WTC11 (cell line): ENCODE data around the gene RNF224. TPM values are rescaled to one million over a fixed set of nuclear protein-coding genes. Genes with fewer than 3 reads are reported as not detected.

Source experiments
- ATAC-seq: fragments of 200-7000 bp; cut with Tn5 transposase; 2 replicates; pipeline ENCODE4 v1.10.0; 2021; ENCODE audit warnings: mild to moderate bottlenecking, moderate library complexity
- CTCF ChIA-PET: fragments of 300-600 bp; sonication (Branson Sonifier 250); formaldehyde crosslinking; loops from one replicate; lab custom pipeline; 2021; ENCODE audit warnings: antibody characterized with exemption; lab: Charles Lee
- POLR2A ChIA-PET: fragments of 350-600 bp; sonication (Branson Sonifier 250); formaldehyde crosslinking; loops from one replicate; lab custom pipeline; 2021; ENCODE audit warnings: antibody characterized with exemption; lab: Charles Lee
- DNase-seq: peaks from one replicate; pipeline ENCODE4 v3.0.0; 2021; ENCODE audit warnings: low spot score
- H3K27ac Mint-ChIP-seq: 2 replicates; pipeline ENCODE4 v1.8.0; 2021; ENCODE audit warnings: mixed read lengths
- H3K27me3 Mint-ChIP-seq: 2 replicates; pipeline ENCODE4 v1.8.0; 2021; ENCODE audit warnings: low read depth, mild to moderate bottlenecking, moderate library complexity, mixed read lengths
- H3K36me3 Mint-ChIP-seq: 2 replicates; pipeline ENCODE4 v1.8.0; 2021; ENCODE audit warnings: mixed read lengths
- H3K4me1 Mint-ChIP-seq: 2 replicates; pipeline ENCODE4 v1.8.0; 2022; ENCODE audit warnings: mixed read lengths
- H3K4me3 Mint-ChIP-seq: 2 replicates; pipeline ENCODE4 v1.8.0; 2021; ENCODE audit warnings: mild to moderate bottlenecking, moderate library complexity, mixed read lengths
- H3K9me3 Mint-ChIP-seq: 2 replicates; pipeline ENCODE4 v1.8.0; 2021; ENCODE audit warnings: mixed read lengths
- GABPB1 ChIP-seq: sonication (generic); formaldehyde crosslinking; IDR thresholded peaks from 2 replicates; pipeline ENCODE4 v1.8.1; 2023; ENCODE audit warnings: mild to moderate bottlenecking, missing genetic modification reagents
- GRHL2 ChIP-seq: fragments of 250-450 bp; sonication (Bioruptor Pico); IDR thresholded peaks from 2 replicates; pipeline ENCODE4 v1.8.0; 2022; ENCODE audit warnings: mild to moderate bottlenecking, moderate library complexity; ENCODE audit not compliant: insufficient replicate concordance, severe bottlenecking
- GTF2I ChIP-seq: fragments of 250-450 bp; sonication (Bioruptor Pico); conservative IDR thresholded peaks from 2 replicates; pipeline ENCODE4 v1.4.0; 2021; ENCODE audit warnings: mild to moderate bottlenecking
- JUN ChIP-seq: sonication (generic); formaldehyde crosslinking; IDR thresholded peaks from 2 replicates; pipeline ENCODE4 v1.8.0; 2023; ENCODE audit warnings: mild to moderate bottlenecking, missing genetic modification reagents
- MYBL2 ChIP-seq: sonication (generic); formaldehyde crosslinking; IDR thresholded peaks from 2 replicates; pipeline ENCODE4 v1.8.1; 2023; ENCODE audit warnings: mild to moderate bottlenecking, moderate library complexity, missing genetic modification reagents
- NR2C2 ChIP-seq: sonication (generic); formaldehyde crosslinking; IDR thresholded peaks from 2 replicates; pipeline ENCODE4 v1.8.0; 2022; ENCODE audit warnings: mild to moderate bottlenecking, missing genetic modification reagents
- NR3C1 ChIP-seq: sonication (generic); formaldehyde crosslinking; conservative IDR thresholded peaks from 2 replicates; pipeline ENCODE4 v1.8.1; 2023; ENCODE audit warnings: low read depth, mild to moderate bottlenecking, missing genetic modification reagents
- OVOL2 ChIP-seq: fragments of 250-450 bp; sonication (Bioruptor Pico); IDR thresholded peaks from 2 replicates; pipeline ENCODE4 v1.9.0; 2021; ENCODE audit warnings: mild to moderate bottlenecking, borderline replicate concordance
- SP1 ChIP-seq: sonication (generic); formaldehyde crosslinking; conservative IDR thresholded peaks from 2 replicates; pipeline ENCODE4 v1.8.1; 2022; ENCODE audit warnings: missing genetic modification reagents
- TCF7 ChIP-seq: sonication (generic); formaldehyde crosslinking; IDR thresholded peaks from 2 replicates; pipeline ENCODE4 v1.8.0; 2022; ENCODE audit warnings: mild to moderate bottlenecking, low read depth, missing genetic modification reagents, moderate library complexity
- TEAD1 ChIP-seq: sonication (generic); formaldehyde crosslinking; IDR thresholded peaks from 2 replicates; pipeline ENCODE4 v1.8.0; 2022; ENCODE audit warnings: mild to moderate bottlenecking, missing genetic modification reagents
- ZNF219 ChIP-seq: sonication (generic); formaldehyde crosslinking; IDR thresholded peaks from 2 replicates; pipeline ENCODE4 v1.8.0; 2023; ENCODE audit warnings: missing genetic modification reagents, mild to moderate bottlenecking, borderline replicate concordance
- ZNF232 ChIP-seq: sonication (generic); formaldehyde crosslinking; IDR thresholded peaks from 2 replicates; pipeline ENCODE4 v1.8.0; 2022; ENCODE audit warnings: mild to moderate bottlenecking, missing genetic modification reagents
- ZNF317 ChIP-seq: sonication (generic); formaldehyde crosslinking; IDR thresholded peaks from 2 replicates; pipeline ENCODE4 v1.8.1; 2023; ENCODE audit warnings: low read depth, mild to moderate bottlenecking, moderate library complexity, missing genetic modification reagents, borderline replicate concordance
- total RNA-seq: library from RNA; stranded (reverse); gene quantifications from 3 replicates; pipeline ENCODE4 v1.2.3, GENCODE V29; 2021
- TF ChIP-seq, protein P1 (sequence below): sonication (generic); formaldehyde crosslinking; IDR thresholded peaks from 2 replicates; pipeline ENCODE4 v1.8.0; 2023; ENCODE audit warnings: missing genetic modification reagents, mild to moderate bottlenecking, borderline replicate concordance
- TF ChIP-seq, protein P2 (sequence below): sonication (generic); formaldehyde crosslinking; IDR thresholded peaks from 2 replicates; pipeline ENCODE4 v1.8.1; 2023; ENCODE audit warnings: mild to moderate bottlenecking, missing genetic modification reagents
- TF ChIP-seq, protein P3 (sequence below): sonication (generic); formaldehyde crosslinking; IDR thresholded peaks from 2 replicates; pipeline ENCODE4 v1.8.1; 2023; ENCODE audit warnings: mild to moderate bottlenecking, missing genetic modification reagents, moderate library complexity
- TF ChIP-seq, protein P4 (sequence below): sonication (generic); formaldehyde crosslinking; IDR thresholded peaks from 2 replicates; pipeline ENCODE4 v1.8.0; 2022; ENCODE audit warnings: mild to moderate bottlenecking, missing genetic modification reagents
- TF ChIP-seq, protein P5 (sequence below): fragments of 250-450 bp; sonication (Bioruptor Pico); conservative IDR thresholded peaks from 2 replicates; pipeline ENCODE4 v1.9.0; 2021; ENCODE audit warnings: mild to moderate bottlenecking
- TF ChIP-seq, protein P6 (sequence below): sonication (generic); formaldehyde crosslinking; IDR thresholded peaks from 2 replicates; pipeline ENCODE4 v1.8.0; 2022; ENCODE audit warnings: mild to moderate bottlenecking, missing genetic modification reagents
- TF ChIP-seq, protein P7 (sequence below): sonication (generic); formaldehyde crosslinking; conservative IDR thresholded peaks from 2 replicates; pipeline ENCODE4 v1.8.1; 2023; ENCODE audit warnings: mild to moderate bottlenecking, low read depth, missing genetic modification reagents, moderate library complexity

Gene RNF224
- total RNA-seq, 1 experiment from 2014 or later: 0.59 TPM

DNA sequence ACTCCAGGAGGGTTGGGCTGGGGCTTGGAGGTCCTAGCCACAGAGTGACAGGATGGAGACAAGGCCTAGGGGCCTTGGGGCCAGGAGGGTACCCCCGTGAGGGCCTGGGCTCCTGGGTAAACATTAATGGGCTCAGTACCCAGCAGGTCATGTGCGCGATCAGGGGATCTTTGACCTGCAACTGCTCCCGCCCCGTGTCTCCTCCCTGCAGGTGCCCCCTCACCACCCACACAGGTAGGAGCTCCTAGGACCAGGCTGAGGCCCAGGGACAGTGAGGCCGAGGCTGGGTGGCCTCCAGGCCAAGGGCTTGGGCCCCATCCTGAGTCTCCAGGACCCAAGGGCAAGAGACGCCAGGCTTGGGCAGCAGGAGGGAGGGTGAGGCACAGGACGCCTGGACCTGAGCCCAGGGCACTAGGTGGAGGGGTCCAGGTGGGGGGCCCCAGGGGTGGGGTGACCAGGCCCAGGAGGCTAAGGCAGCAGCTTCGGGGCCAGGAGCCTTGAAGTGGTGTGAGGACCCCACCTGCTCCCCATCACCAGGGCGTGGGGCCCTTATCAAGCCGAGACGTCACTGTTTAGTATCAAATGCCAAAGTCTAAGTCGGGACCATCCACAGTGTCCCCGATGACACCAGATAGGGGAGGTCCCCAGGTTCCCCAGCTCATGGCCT, 3.5 kb downstream of the RNF224 start, which contains the start of gene SLC34A3 (continued):
- TF ChIP-seq, protein P1, sequence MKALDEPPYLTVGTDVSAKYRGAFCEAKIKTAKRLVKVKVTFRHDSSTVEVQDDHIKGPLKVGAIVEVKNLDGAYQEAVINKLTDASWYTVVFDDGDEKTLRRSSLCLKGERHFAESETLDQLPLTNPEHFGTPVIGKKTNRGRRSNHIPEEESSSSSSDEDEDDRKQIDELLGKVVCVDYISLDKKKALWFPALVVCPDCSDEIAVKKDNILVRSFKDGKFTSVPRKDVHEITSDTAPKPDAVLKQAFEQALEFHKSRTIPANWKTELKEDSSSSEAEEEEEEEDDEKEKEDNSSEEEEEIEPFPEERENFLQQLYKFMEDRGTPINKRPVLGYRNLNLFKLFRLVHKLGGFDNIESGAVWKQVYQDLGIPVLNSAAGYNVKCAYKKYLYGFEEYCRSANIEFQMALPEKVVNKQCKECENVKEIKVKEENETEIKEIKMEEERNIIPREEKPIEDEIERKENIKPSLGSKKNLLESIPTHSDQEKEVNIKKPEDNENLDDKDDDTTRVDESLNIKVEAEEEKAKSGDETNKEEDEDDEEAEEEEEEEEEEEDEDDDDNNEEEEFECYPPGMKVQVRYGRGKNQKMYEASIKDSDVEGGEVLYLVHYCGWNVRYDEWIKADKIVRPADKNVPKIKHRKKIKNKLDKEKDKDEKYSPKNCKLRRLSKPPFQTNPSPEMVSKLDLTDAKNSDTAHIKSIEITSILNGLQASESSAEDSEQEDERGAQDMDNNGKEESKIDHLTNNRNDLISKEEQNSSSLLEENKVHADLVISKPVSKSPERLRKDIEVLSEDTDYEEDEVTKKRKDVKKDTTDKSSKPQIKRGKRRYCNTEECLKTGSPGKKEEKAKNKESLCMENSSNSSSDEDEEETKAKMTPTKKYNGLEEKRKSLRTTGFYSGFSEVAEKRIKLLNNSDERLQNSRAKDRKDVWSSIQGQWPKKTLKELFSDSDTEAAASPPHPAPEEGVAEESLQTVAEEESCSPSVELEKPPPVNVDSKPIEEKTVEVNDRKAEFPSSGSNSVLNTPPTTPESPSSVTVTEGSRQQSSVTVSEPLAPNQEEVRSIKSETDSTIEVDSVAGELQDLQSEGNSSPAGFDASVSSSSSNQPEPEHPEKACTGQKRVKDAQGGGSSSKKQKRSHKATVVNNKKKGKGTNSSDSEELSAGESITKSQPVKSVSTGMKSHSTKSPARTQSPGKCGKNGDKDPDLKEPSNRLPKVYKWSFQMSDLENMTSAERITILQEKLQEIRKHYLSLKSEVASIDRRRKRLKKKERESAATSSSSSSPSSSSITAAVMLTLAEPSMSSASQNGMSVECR (CRISPR knock-in tag): no peak
- TF ChIP-seq ZNF232 (CRISPR knock-in tag) (no peak), JUN (no peak), GTF2I (CRISPR knock-in tag) (no peak)

DNA sequence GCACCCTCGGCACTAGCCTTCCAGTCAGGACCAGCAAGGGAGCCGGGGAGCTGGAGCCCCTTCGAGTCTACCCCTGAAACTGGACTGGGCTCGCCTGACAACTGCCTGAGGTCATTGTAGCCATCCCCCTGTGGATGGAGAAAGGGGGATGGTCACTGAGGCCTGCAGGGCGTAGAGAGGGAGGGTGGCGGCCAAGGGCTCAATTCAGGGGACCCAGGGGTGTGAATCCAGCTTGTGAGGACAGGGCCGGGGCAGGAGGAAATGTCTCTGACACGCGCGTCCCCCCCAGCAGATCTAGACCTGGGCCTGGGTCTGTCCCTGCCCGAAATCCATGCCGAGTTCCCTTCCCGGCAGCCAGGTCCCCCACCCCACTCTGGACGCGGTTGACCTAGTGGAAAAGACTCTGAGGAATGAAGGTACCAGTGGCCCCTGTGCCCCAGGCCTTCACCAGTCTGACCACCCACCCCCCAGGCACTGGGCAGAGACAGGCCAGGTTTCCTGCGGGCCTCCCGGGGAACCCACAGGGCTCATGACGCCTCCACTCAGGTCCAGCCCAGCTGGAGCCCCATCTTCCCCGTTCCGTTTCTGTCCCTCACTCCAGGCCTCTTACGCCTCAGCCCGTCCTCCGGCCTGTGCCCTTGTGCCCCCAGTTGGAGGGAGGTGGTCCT, 4.2 kb downstream of the RNF224 start:
- Mint-ChIP-seq H3K4me1 (peaks cover 11% of the 10 kb centered on the region), H3K27me3 (no peaks in the 10 kb centered on the region), H3K36me3 (no peaks in the 10 kb centered on the region), H3K9me3 (no peaks in the 10 kb centered on the region), H3K27ac (no peak overlapping the region), H3K4me3 (no peak overlapping the region)
- ATAC-seq: no peak
- DNase-seq: no peak
- POLR2A ChIA-PET: no interaction called here
- CTCF ChIA-PET: interaction anchor here (1.2 kb wide), 1 partner anchor 185 kb away, joined by 4 read pairs; the partner anchor contains the start of gene NPDC1
- TF ChIP-seq GABPB1 (no peak), JUN (no peak), MYBL2 (no peak), ZNF317 (CRISPR knock-in tag) (no peak), TEAD1 (CRISPR knock-in tag) (no peak), TCF7 (CRISPR knock-in tag) (no peak), OVOL2 (CRISPR knock-in tag) (no peak), NR2C2 (CRISPR knock-in tag) (no peak), NR3C1 (CRISPR knock-in tag) (no peak), SP1 (CRISPR knock-in tag) (no peak), ZNF219 (CRISPR knock-in tag) (no peak), GRHL2 (CRISPR knock-in tag) (no peak)
- TF ChIP-seq, protein P2, sequence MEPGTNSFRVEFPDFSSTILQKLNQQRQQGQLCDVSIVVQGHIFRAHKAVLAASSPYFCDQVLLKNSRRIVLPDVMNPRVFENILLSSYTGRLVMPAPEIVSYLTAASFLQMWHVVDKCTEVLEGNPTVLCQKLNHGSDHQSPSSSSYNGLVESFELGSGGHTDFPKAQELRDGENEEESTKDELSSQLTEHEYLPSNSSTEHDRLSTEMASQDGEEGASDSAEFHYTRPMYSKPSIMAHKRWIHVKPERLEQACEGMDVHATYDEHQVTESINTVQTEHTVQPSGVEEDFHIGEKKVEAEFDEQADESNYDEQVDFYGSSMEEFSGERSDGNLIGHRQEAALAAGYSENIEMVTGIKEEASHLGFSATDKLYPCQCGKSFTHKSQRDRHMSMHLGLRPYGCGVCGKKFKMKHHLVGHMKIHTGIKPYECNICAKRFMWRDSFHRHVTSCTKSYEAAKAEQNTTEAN (CRISPR knock-in tag): no peak
- TF ChIP-seq, protein P3, sequence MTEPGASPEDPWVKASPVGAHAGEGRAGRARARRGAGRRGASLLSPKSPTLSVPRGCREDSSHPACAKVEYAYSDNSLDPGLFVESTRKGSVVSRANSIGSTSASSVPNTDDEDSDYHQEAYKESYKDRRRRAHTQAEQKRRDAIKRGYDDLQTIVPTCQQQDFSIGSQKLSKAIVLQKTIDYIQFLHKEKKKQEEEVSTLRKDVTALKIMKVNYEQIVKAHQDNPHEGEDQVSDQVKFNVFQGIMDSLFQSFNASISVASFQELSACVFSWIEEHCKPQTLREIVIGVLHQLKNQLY (CRISPR knock-in tag): no peak
- TF ChIP-seq, protein P4, sequence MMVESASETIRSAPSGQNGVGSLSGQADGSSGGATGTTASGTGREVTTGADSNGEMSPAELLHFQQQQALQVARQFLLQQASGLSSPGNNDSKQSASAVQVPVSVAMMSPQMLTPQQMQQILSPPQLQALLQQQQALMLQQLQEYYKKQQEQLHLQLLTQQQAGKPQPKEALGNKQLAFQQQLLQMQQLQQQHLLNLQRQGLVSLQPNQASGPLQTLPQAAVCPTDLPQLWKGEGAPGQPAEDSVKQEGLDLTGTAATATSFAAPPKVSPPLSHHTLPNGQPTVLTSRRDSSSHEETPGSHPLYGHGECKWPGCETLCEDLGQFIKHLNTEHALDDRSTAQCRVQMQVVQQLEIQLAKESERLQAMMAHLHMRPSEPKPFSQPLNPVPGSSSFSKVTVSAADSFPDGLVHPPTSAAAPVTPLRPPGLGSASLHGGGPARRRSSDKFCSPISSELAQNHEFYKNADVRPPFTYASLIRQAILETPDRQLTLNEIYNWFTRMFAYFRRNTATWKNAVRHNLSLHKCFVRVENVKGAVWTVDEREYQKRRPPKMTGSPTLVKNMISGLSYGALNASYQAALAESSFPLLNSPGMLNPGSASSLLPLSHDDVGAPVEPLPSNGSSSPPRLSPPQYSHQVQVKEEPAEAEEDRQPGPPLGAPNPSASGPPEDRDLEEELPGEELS (CRISPR knock-in tag): no peak
- TF ChIP-seq, protein P5, sequence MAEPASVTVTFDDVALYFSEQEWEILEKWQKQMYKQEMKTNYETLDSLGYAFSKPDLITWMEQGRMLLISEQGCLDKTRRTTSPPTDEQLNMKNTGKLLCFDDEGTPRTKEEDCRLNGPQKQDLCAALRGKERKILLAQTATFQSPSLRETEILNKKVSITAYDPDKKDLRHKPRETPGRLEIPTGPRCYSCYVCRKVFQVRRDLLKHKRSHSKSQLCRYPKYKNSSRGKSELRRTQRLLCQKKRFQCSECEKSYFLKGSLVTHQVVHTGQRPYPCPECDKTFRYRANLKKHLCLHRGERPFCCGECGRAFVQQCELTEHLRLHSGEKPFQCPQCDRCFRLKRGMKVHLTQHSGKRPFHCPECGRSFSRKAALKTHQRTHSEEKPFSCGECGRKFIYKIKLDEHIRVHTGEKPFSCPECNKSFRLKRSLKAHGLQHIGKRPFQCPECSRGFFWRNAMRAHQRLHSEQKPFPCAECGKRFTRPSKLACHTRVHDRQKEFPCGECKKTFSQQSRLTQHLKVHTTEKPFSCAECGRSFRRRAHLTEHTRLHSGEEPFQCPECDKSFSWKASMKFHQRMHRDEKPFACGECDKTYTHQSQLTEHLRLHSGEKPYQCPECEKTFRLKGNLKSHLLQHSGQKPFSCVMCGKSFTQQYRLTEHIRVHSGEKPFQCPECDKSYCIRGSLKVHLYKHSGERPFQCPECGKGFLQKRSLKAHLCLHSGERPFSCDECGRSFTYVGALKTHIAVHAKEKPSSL: no peak
- TF ChIP-seq, protein P6, sequence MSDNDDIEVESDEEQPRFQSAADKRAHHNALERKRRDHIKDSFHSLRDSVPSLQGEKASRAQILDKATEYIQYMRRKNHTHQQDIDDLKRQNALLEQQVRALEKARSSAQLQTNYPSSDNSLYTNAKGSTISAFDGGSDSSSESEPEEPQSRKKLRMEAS (CRISPR knock-in tag): no peak
- TF ChIP-seq, protein P7, sequence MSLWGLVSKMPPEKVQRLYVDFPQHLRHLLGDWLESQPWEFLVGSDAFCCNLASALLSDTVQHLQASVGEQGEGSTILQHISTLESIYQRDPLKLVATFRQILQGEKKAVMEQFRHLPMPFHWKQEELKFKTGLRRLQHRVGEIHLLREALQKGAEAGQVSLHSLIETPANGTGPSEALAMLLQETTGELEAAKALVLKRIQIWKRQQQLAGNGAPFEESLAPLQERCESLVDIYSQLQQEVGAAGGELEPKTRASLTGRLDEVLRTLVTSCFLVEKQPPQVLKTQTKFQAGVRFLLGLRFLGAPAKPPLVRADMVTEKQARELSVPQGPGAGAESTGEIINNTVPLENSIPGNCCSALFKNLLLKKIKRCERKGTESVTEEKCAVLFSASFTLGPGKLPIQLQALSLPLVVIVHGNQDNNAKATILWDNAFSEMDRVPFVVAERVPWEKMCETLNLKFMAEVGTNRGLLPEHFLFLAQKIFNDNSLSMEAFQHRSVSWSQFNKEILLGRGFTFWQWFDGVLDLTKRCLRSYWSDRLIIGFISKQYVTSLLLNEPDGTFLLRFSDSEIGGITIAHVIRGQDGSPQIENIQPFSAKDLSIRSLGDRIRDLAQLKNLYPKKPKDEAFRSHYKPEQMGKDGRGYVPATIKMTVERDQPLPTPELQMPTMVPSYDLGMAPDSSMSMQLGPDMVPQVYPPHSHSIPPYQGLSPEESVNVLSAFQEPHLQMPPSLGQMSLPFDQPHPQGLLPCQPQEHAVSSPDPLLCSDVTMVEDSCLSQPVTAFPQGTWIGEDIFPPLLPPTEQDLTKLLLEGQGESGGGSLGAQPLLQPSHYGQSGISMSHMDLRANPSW (CRISPR knock-in tag): no peak
